RPMI7951 (cell line): Measurements from ENCODE around the gene TRIO. TPM values are rescaled to one million over a fixed set of nuclear protein-coding genes. Genes with fewer than 3 reads are reported as not detected.
"Not testable (repeated sequence)": the region's sequence is repeated elsewhere in the genome, so short reads cannot be mapped to it uniquely, and the experiment has no call there.

Source experiments
- DNase-seq: peaks from one replicate; pipeline ENCODE4 v3.0.0-alpha.2; 2012; ENCODE audit warnings: low read depth
- total RNA-seq: library from RNA; depleted of rRNA; stranded (reverse); fragments of >200 nt; shearing (Covaris generic); gene quantifications from 2 replicates; pipeline ENCODE4 v1.2.3, GENCODE V29; 2014; rRNA removed

TRIO gene
- 34.0 and 46.8 TPM in 2 replicates for total RNA-seq

GRCh38 chr5:14142827-14143545 is at the start of gene TRIO:
TRIO (plus strand) TSS chr5:14143342; CDS start chr5:14143726, 384 bp downstream.
- DNase-seq = peak; percentile 85

GRCh38 chr5:14097380-14097779 is 45.8 kb upstream of the TRIO start:
- not testable (repeated sequence) for DNase-seq

- DNase-seq = no peak
These were observed 45.1 kb upstream of the TRIO start for GRCh38 chr5:14097998-14098471.

GRCh38 chr5:14100281-14100680 is 42.9 kb upstream of the TRIO start:
- no peak for DNase-seq

- DNase-seq = no peak
These were observed 41.2 kb upstream of the TRIO start for GRCh38 chr5:14101922-14102321.

GRCh38 chr5:14102666-14103065 is 40.5 kb upstream of the TRIO start:
- no peak for DNase-seq

GRCh38 chr5:14105718-14106410 is 37.3 kb upstream of the TRIO start:
- DNase-seq = peak; percentile 96

GRCh38 chr5:14107536-14107935 is 35.6 kb upstream of the TRIO start:
- no peak for DNase-seq

GRCh38 chr5:14108170-14108996 is 34.8 kb upstream of the TRIO start:
- peak; percentile 81 for DNase-seq

- peak; percentile 71 for DNase-seq
These were observed 33.9 kb upstream of the TRIO start for GRCh38 chr5:14109041-14109747.

- peak; percentile 29 for DNase-seq
These were observed 33.4 kb upstream of the TRIO start for GRCh38 chr5:14109771-14110170.

- DNase-seq = no peak
These were observed 32.9 kb upstream of the TRIO start for GRCh38 chr5:14110196-14110595.

GRCh38 chr5:14110680-14111079 is 32.5 kb upstream of the TRIO start:
- DNase-seq = peak; percentile 80

GRCh38 chr5:14112998-14113652 is 30.0 kb upstream of the TRIO start:
- no peak for DNase-seq

- DNase-seq = peak; percentile 66
These were observed 28.4 kb upstream of the TRIO start for GRCh38 chr5:14114615-14115251.

- DNase-seq = peak; percentile 50
These were observed 27.7 kb upstream of the TRIO start for GRCh38 chr5:14115323-14115895.

GRCh38 chr5:14118551-14119320 is 24.4 kb upstream of the TRIO start:
- DNase-seq = peak; percentile 42

- no peak for DNase-seq
These were observed 23.0 kb upstream of the TRIO start for GRCh38 chr5:14120176-14120575.

- DNase-seq = no peak
These were observed 21.6 kb upstream of the TRIO start for GRCh38 chr5:14121552-14121951.
